Measurements from ENCODE around the gene ABI2. TPM values are rescaled to one million over a fixed set of nuclear protein-coding genes. Genes with fewer than 3 reads are reported as not detected.
"Not testable (repeated sequence)": the region's sequence is repeated elsewhere in the genome, so short reads cannot be mapped to it uniquely, and the experiment has no call there.

ABI2 gene
- total RNA-seq, 2 experiments from 2014 or later: 28.5 to 32.1 TPM

DNA sequence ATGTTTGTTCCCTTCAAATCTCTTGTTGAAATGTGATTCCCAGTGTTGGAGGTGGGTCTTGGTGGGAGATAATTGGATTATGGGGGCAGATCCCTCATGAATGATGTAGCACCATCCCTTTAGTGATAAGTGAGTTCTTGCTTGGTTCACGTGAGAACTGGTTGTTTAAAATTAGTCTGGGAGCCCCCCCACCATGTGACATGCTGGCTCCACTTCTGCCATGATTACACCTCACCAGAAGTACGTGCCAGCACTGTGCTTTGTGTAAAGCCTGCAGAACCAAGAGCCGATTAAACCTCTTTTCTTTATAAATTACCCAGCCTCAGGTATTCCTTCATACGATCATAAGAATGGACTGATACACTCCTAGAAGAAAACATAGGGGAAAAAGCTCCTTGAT, 10.1 kb downstream of the ABI2 start:
- Mint-ChIP-seq H3K27ac (no peak overlapping the region), H3K4me3 (no peak overlapping the region), H3K9me3 (ENCODE audit: insufficient read depth) (no peaks in the 10 kb centered on the region), H3K36me3 (ENCODE audit: low read depth) (peaks cover 10% of the 10 kb centered on the region), H3K4me1 (ENCODE audit: low read depth) (no peaks in the 10 kb centered on the region), H3K27me3 (ENCODE audit: low read depth) (no peaks in the 10 kb centered on the region)
- ChIA-PET POLR2A (no interaction called here), CTCF (no interaction called here)
- ATAC-seq: no peak
- no peak for DNase-seq

DNA sequence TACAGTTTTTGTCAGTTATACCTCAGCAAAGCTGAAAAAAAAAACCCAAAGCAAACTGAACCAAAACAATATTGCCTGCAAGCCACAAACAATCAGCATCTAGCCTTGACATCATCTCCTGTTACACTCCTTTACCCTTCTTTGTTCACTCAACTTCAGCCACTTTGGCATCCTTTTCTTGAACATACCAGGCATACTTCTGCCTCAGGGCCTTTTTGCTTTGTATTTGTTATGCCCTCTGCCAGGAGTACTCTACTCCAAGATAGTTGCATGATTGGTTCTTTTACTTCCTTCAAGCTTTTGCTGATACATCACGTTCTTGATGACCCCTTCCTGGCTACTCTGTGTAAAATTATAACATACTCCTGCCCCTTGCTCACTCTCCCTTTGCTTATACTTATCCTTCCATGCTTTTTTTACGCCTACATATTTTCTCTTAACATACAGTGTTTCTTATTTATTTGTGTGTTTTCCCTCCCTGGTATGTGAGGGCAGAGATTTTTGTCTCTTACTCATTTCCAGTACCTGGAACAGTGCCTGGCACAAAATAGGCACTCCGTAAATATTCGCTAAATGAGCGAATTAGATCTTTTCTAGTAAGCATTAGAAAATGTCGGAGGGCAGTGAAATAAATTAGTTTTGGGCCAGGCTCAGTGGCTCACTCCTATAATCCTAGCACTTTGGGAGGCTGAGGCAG, 12.7 kb downstream of the ABI2 start:
- ATAC-seq (no peak), DNase-seq (no peak)
- ChIA-PET CTCF (no interaction called here), POLR2A (no interaction called here)
- no peak overlapping the region for H3K27ac Mint-ChIP-seq
- H3K27me3 Mint-ChIP-seq (ENCODE audit: low read depth): no peaks in the 10 kb centered on the region
- no peak overlapping the region for H3K4me3 Mint-ChIP-seq
- no peaks in the 10 kb centered on the region for H3K9me3 Mint-ChIP-seq (ENCODE audit: insufficient read depth)
- H3K36me3 Mint-ChIP-seq (ENCODE audit: low read depth): peaks cover 13% of the 10 kb centered on the region
- no peaks in the 10 kb centered on the region for H3K4me1 Mint-ChIP-seq (ENCODE audit: low read depth)

DNA sequence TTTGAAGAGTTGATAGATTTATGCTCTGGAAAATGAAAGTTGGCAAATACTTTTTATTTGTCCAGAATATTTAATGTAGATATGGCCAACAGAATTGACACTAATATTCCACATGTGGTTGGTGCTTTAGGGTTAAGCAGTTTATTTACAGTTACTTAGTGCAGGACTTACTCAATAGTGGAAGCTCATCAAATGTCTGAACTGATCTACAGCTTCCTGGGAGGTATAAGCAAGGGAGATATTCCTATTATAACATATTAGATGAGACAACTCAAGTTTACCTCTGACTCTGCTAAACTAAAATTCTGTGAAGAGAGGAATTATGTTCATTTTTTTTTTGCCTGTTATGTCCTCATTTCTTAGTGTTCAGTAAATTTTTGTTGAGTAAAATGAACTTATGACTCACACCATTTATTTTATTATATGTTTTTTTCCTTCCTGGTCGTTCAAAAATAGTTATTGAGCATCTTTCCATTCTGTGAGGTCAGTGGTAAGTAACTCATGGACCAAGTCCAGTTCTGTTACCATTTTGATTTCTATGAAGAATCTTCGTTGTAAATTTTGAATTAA, 13.6 kb downstream of the ABI2 start:
- Mint-ChIP-seq H3K4me3 (no peak overlapping the region), H3K36me3 (ENCODE audit: low read depth) (peaks cover 15% of the 10 kb centered on the region), H3K27me3 (ENCODE audit: low read depth) (no peaks in the 10 kb centered on the region), H3K27ac (no peak overlapping the region), H3K9me3 (ENCODE audit: insufficient read depth) (no peaks in the 10 kb centered on the region), H3K4me1 (ENCODE audit: low read depth) (no peaks in the 10 kb centered on the region)
- POLR2A ChIA-PET: no interaction called here
- DNase-seq: no peak
- CTCF ChIA-PET: interaction anchor here (0.7 kb wide), 1 partner anchor 258 kb away, joined by 3 read pairs; no protein-coding TSS in a partner anchor
- ATAC-seq: no peak

DNA sequence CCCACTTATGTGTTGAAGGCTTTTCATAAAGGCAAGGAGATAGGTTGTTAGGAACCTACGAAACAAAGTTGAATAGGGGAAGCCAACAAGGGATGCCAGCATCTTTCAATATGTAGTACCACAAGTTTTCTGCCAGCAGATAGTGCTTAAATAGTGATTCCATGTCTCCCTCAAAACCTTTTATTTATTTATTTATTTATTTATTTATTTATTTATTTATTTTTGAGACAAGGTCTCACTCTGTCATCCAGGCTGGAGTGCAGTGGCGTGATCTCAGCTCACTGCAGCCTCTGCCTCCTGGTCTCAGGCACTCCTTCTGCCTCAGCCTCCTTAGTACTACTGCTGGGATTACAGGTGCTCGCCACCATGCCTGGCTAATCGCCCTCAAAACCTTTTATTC, 14.2 kb downstream of the ABI2 start:
- peaks cover 10% of the 10 kb centered on the region for H3K36me3 Mint-ChIP-seq (ENCODE audit: low read depth)
- H3K4me3 Mint-ChIP-seq; ATAC-seq; H3K9me3 Mint-ChIP-seq (ENCODE audit: insufficient read depth); H3K4me1 Mint-ChIP-seq (ENCODE audit: low read depth); CTCF ChIA-PET; H3K27ac Mint-ChIP-seq; H3K27me3 Mint-ChIP-seq (ENCODE audit: low read depth); POLR2A ChIA-PET; DNase-seq: not testable (repeated sequence)

DNA sequence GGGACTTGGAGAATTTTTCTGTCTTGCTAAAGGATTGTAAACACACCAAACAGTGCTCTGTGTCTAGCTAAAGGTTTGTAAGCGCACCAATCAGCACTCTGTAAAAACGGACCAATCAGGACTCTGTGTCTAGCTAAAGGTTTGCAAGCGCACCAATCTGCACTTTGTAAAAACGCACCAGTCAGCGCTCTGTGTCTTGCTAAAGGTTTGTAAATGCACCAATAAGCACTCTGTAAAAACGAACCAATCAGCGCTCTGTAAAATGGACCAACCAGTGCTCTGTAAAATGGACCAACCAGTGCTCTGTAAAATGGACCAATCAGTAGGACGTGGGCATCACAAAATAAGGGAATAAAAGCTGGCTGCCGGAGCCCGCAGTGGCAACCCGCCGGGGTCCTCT, 16.5 kb downstream of the ABI2 start:
- DNase-seq (no peak), ATAC-seq (no peak)
- H3K4me1 Mint-ChIP-seq (ENCODE audit: low read depth): no peaks in the 10 kb centered on the region
- ChIA-PET CTCF (no interaction called here), POLR2A (no interaction called here)
- peaks cover 10% of the 10 kb centered on the region for H3K36me3 Mint-ChIP-seq (ENCODE audit: low read depth)
- H3K27ac Mint-ChIP-seq: no peak overlapping the region
- no peaks in the 10 kb centered on the region for H3K9me3 Mint-ChIP-seq (ENCODE audit: insufficient read depth)
- no peak overlapping the region for H3K4me3 Mint-ChIP-seq
- H3K27me3 Mint-ChIP-seq (ENCODE audit: low read depth): no peaks in the 10 kb centered on the region

DNA sequence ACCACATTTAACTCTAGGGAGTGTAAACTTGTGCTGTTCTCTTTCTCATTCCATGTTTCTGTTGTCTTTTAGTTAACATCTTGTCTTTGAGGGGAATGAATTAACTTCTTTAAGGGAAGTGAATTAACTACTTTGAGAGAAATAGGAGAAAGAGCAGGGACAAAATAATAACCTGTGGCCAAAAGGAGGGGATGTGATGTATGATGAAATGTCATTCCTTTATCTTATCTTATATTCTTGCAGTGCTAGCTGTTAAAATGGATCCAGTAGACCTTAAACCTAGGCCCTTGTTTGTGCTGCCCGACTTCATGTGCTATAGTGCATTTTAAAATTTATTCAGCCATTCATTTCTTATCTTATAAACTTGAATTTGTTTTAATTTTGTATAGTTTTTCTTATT, 18.4 kb downstream of the ABI2 start:
- Mint-ChIP-seq H3K4me1 (ENCODE audit: low read depth) (no peaks in the 10 kb centered on the region), H3K4me3 (no peak overlapping the region), H3K27ac (no peak overlapping the region), H3K9me3 (ENCODE audit: insufficient read depth) (no peaks in the 10 kb centered on the region), H3K27me3 (ENCODE audit: low read depth) (no peaks in the 10 kb centered on the region), H3K36me3 (ENCODE audit: low read depth) (peaks cover 10% of the 10 kb centered on the region)
- no peak for DNase-seq
- POLR2A ChIA-PET: no interaction called here
- no peak for ATAC-seq
- CTCF ChIA-PET: no interaction called here

DNA sequence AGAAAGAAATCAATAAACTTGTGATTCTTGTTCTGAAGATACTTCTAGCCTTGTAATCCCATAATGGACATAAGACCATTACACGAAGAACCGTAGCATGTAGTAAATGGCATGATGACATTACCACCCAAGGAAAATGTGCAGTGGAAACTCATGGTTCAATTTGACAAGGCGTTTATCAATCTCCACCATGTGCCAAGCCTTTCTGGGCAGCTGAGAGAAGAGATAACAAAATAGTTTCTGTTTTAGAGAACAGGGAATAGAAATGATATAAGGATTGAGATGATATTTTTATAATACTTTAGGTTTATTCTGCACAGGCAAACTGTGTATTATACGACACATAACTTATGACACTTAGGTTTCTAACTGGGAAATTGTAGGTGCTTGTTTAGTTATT, 19.2 kb downstream of the ABI2 start:
- Mint-ChIP-seq H3K4me1 (ENCODE audit: low read depth) (no peaks in the 10 kb centered on the region), H3K4me3 (no peak overlapping the region), H3K27me3 (ENCODE audit: low read depth) (no peaks in the 10 kb centered on the region), H3K36me3 (ENCODE audit: low read depth) (peaks cover 10% of the 10 kb centered on the region), H3K27ac (no peak overlapping the region), H3K9me3 (ENCODE audit: insufficient read depth) (no peaks in the 10 kb centered on the region)
- CTCF ChIA-PET: no interaction called here
- DNase-seq (no peak), ATAC-seq (no peak)
- POLR2A ChIA-PET: no interaction called here

DNA sequence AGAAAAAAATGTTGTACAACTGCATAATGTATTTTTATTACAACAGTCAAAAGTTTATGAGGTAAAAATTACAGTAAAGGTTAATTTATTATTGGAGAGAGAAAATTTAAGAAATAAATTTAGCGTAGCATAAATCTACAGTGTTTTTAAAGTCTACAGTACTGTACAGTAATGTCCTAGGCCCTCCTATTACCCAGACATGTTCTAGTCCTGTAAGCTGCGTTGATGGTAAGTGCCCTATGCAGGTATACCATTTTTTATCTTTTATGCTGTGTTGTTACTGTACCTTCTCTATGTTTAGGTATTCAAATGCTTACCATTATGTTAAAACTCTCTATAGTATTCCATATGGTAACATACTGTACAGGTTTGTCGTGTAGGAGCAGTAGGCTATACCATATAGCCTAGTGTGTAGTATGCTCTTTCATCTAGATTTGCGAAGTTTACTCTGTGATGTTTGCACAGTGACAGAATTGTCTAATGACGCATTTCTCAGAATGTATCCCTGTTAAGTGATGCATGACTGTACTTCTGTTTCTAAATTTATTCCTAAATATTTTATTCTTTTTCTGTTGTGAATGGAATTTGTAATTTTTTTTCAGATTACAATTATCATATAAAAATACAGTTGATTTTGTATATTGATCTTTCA, 24.5 kb downstream of the ABI2 start:
- POLR2A ChIA-PET: interaction anchor here (0.7 kb wide), 1 partner anchor 94 kb away, joined by 3 read pairs; no protein-coding TSS in a partner anchor

DNA sequence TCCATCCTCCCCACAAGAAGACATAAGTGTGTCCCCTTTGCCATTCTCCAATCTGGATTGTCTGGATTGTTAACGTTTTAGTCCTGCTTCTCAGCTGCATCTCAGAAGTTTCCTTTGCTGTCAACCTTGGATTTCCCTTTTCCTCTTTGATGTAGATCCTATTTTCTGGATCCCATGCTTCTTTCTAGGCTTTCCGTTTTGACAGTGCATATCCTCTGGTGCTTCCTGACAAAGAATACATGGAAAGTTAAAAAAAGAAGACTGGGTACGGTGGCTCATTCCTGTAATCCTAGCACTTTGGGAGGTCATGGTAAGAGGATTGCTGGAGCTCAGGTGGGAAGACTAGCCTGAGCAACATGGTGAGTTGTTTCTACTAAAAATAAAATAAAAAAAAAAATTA, 26.8 kb downstream of the ABI2 start:
- Mint-ChIP-seq H3K27me3 (ENCODE audit: low read depth) (no peaks in the 10 kb centered on the region), H3K9me3 (ENCODE audit: insufficient read depth) (peaks cover 4% of the 10 kb centered on the region), H3K27ac (no peak overlapping the region), H3K4me3 (no peak overlapping the region), H3K4me1 (ENCODE audit: low read depth) (no peaks in the 10 kb centered on the region), H3K36me3 (ENCODE audit: low read depth) (peaks cover 3% of the 10 kb centered on the region)
- CTCF ChIA-PET: no interaction called here
- ATAC-seq (no peak), DNase-seq (no peak)
- POLR2A ChIA-PET: no interaction called here

More for the DNA sequence above, 24.5 kb downstream of the ABI2 start:
- H3K27ac Mint-ChIP-seq: no peak overlapping the region
- H3K9me3 Mint-ChIP-seq (ENCODE audit: insufficient read depth): no peaks in the 10 kb centered on the region
- DNase-seq: no peak
- no peaks in the 10 kb centered on the region for H3K36me3 Mint-ChIP-seq (ENCODE audit: low read depth)
- CTCF ChIA-PET: no interaction called here
- no peak overlapping the region for H3K4me3 Mint-ChIP-seq
- ATAC-seq: no peak
- no peaks in the 10 kb centered on the region for H3K27me3 Mint-ChIP-seq (ENCODE audit: low read depth)
- H3K4me1 Mint-ChIP-seq (ENCODE audit: low read depth): no peaks in the 10 kb centered on the region

DNA sequence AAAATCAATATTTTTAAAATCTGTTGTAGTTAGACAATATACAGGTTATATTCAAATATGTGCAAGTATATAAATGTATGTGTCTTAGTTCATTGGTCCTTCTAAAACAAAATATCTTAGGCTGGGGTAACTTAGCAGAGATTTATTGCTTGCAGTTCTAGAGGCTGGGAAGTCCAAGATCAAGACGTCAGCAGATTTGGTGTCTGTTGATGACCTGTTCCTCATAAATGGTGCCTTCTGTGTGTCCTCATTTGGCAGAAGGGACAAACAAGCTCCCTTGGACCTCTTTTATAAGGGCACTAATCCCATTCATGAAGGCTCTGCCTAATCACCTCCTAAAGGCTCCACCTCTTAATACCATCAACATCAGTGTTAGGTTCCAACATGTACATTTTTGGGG, 31.3 kb downstream of the ABI2 start:
- Mint-ChIP-seq H3K9me3 (ENCODE audit: insufficient read depth) (peaks cover 4% of the 10 kb centered on the region), H3K4me1 (ENCODE audit: low read depth) (no peaks in the 10 kb centered on the region), H3K27me3 (ENCODE audit: low read depth) (no peaks in the 10 kb centered on the region), H3K36me3 (ENCODE audit: low read depth) (peaks cover 3% of the 10 kb centered on the region), H3K27ac (no peak overlapping the region), H3K4me3 (no peak overlapping the region)
- CTCF ChIA-PET: no interaction called here
- ATAC-seq (no peak), DNase-seq (no peak)
- POLR2A ChIA-PET: no interaction called here

DNA sequence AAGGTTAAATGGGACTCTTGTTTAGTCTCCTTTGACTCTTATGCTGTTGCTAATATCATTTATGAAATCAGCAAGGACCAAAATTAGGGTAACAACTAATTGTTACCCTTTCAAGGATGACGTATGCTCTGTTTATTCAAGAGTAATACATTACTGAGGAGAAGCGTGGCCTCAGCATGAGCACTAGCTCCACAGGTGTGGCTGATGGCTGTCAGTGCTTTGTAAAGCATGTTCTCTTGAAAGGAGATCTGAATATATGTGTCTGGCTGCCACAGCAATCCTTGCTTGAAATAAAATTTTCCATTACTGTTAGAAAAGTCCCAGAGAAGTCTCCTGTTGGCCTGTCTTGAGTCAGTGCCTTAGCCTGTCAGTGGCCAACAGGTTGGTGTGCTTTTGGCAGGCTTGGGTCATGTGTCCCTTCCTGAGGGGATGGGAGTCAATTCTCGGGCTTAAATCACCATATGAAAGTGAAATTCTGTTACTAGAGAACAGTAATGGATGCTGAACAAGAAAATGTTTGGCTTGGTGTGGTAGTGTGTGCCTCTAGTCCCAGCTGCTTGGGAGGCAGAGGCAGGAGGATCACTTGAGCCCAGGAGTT, 32.7 kb downstream of the ABI2 start:
- DNase-seq (no peak), ATAC-seq (no peak)
- CTCF ChIA-PET: no interaction called here
- H3K4me1 Mint-ChIP-seq (ENCODE audit: low read depth): no peaks in the 10 kb centered on the region
- peaks cover 3% of the 10 kb centered on the region for H3K36me3 Mint-ChIP-seq (ENCODE audit: low read depth)
- no peak overlapping the region for H3K4me3 Mint-ChIP-seq
- no peaks in the 10 kb centered on the region for H3K27me3 Mint-ChIP-seq (ENCODE audit: low read depth)
- H3K27ac Mint-ChIP-seq: no peak overlapping the region
- H3K9me3 Mint-ChIP-seq (ENCODE audit: insufficient read depth): peaks cover 4% of the 10 kb centered on the region
- POLR2A ChIA-PET: no interaction called here

DNA sequence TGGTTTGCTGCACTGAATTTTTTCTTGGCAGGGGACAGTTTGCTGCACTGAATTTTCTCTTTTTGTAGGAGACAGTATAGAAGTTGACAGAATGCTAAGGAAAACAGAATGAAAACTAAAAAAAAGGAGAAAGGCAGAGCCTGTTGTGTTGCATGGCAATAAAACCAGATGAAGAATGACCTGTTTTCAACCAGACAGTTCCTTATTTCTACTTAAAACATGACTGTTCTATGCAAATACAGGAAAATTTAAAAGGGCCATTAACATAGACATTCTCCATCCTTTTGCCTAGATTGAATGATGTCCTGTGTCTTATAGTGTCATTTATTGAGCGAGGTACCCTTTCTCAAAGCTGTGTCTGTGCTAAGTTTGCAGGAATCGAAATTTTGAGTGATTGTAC, 33.3 kb downstream of the ABI2 start:
- ChIA-PET CTCF (no interaction called here), POLR2A (no interaction called here)
- Mint-ChIP-seq H3K36me3 (ENCODE audit: low read depth) (peaks cover 3% of the 10 kb centered on the region), H3K4me1 (ENCODE audit: low read depth) (no peaks in the 10 kb centered on the region), H3K9me3 (ENCODE audit: insufficient read depth) (peaks cover 4% of the 10 kb centered on the region), H3K27ac (no peak overlapping the region), H3K27me3 (ENCODE audit: low read depth) (no peaks in the 10 kb centered on the region), H3K4me3 (no peak overlapping the region)
- ATAC-seq (no peak), DNase-seq (no peak)
